ENCODE results near the gene APOO. TPM values are rescaled to one million over a fixed set of nuclear protein-coding genes. Genes with fewer than 3 reads are reported as not detected.

Gene APOO
- total RNA-seq, 1 donor from 2014 or later = 81.0 TPM

DNA sequence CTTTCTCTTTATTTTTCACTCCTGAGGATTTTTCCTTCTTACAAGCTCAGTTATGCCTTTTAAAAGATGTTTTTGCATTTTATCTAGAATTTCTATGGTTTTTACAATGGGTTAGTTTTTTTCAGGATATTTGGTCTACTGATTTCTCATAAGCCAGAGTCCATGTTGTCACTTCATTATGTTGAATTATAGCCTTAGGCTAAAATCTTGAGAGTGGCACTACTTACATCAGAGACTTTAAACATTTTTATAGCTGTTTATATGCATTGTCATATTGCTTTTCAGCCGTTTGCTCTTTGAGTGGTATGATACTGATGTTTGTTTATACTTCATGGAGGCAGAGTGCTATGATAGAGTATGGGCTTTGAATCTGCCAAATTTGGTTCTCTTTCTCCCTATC is 36.5 kb upstream of the APOO start:
- H3K36me3 Mint-ChIP-seq = no peaks in the 10 kb centered on the region
- H3K27ac ChIP-seq = no peak overlapping the region
- no peak overlapping the region for H3K4me3 Mint-ChIP-seq
- no peaks in the 10 kb centered on the region for H3K79me2 ChIP-seq (ENCODE audit: low read depth)
- DNase-seq (ENCODE audit: low spot score) = no peak
- H3K9me3 Mint-ChIP-seq = no peaks in the 10 kb centered on the region
- H3K4me2 ChIP-seq = no peak overlapping the region
- H3F3A ChIP-seq (ENCODE audit: low read depth) = peaks cover 3% of the 10 kb centered on the region
- H3K27me3 Mint-ChIP-seq (ENCODE audit: insufficient read depth, low read depth) = peaks cover 4% of the 10 kb centered on the region
- no peak overlapping the region for H2AFZ ChIP-seq (replicated peaks)
- H3K27me3 ChIP-seq = no peaks in the 10 kb centered on the region
- H3K4me1 Mint-ChIP-seq = no peaks in the 10 kb centered on the region
- H3K9ac ChIP-seq = no peak overlapping the region
- TF ChIP-seq EZH2 (IDR thresholded peaks at IDR 0.05) (no peak), EZH2phosphoT487 (IDR thresholded peaks at IDR 0.05) (no peak)
- TF ChIP-seq, protein P1, sequence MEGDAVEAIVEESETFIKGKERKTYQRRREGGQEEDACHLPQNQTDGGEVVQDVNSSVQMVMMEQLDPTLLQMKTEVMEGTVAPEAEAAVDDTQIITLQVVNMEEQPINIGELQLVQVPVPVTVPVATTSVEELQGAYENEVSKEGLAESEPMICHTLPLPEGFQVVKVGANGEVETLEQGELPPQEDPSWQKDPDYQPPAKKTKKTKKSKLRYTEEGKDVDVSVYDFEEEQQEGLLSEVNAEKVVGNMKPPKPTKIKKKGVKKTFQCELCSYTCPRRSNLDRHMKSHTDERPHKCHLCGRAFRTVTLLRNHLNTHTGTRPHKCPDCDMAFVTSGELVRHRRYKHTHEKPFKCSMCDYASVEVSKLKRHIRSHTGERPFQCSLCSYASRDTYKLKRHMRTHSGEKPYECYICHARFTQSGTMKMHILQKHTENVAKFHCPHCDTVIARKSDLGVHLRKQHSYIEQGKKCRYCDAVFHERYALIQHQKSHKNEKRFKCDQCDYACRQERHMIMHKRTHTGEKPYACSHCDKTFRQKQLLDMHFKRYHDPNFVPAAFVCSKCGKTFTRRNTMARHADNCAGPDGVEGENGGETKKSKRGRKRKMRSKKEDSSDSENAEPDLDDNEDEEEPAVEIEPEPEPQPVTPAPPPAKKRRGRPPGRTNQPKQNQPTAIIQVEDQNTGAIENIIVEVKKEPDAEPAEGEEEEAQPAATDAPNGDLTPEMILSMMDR (IDR thresholded peaks at IDR 0.05) = no peak
- no peaks in the 10 kb centered on the region for H4K20me1 ChIP-seq (ENCODE audit: low read depth)
- no peak overlapping the region for H3K4me3 ChIP-seq
- no peaks in the 10 kb centered on the region for H3K4me1 ChIP-seq
- no peaks in the 10 kb centered on the region for H3K36me3 ChIP-seq
- no peak overlapping the region for H3K27ac Mint-ChIP-seq
- H3K9me3 ChIP-seq (ENCODE audit: low read depth) = no peaks in the 10 kb centered on the region

DNA sequence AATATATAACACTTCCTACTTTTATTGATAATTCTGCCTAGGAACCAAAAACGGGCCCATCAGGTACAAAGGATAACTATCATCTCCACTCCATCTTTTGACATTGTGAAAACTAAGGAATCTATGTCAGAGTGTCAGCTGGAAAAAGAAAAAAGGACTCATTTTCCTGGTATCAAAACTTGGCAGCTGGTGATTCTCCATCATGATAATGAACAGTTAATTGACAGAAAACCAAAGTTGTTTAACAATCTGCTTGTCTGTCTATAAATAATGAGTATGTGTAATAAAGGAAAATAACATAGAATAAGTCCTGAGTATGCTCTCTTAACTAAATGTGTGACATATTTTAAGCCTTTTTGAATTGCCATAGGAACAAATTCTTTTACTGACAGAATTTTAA is 31.5 kb upstream of the APOO start:
- peaks cover 5% of the 10 kb centered on the region for H3K27me3 Mint-ChIP-seq (ENCODE audit: insufficient read depth, low read depth)
- no peak overlapping the region for H3K27ac Mint-ChIP-seq
- Histone ChIP-seq H3K4me2 (no peak overlapping the region), H4K20me1 (ENCODE audit: low read depth) (no peaks in the 10 kb centered on the region), H3K27ac (no peak overlapping the region), H2AFZ (replicated peaks) (no peak overlapping the region), H3K27me3 (no peaks in the 10 kb centered on the region), H3K4me3 (no peak overlapping the region), H3F3A (ENCODE audit: low read depth) (peaks cover 3% of the 10 kb centered on the region), H3K4me1 (no peaks in the 10 kb centered on the region), H3K36me3 (no peaks in the 10 kb centered on the region), H3K79me2 (ENCODE audit: low read depth) (no peaks in the 10 kb centered on the region), H3K9me3 (ENCODE audit: low read depth) (no peaks in the 10 kb centered on the region), H3K9ac (no peak overlapping the region)
- no peak for DNase-seq (ENCODE audit: low spot score)
- no peaks in the 10 kb centered on the region for H3K9me3 Mint-ChIP-seq
- H3K4me1 Mint-ChIP-seq = peaks cover 3% of the 10 kb centered on the region
- no peak overlapping the region for H3K4me3 Mint-ChIP-seq
- no peaks in the 10 kb centered on the region for H3K36me3 Mint-ChIP-seq
- TF ChIP-seq EZH2phosphoT487 (IDR thresholded peaks at IDR 0.05) (no peak), EZH2 (IDR thresholded peaks at IDR 0.05) (no peak)
- TF ChIP-seq, protein P1 (IDR thresholded peaks at IDR 0.05) = no peak

DNA sequence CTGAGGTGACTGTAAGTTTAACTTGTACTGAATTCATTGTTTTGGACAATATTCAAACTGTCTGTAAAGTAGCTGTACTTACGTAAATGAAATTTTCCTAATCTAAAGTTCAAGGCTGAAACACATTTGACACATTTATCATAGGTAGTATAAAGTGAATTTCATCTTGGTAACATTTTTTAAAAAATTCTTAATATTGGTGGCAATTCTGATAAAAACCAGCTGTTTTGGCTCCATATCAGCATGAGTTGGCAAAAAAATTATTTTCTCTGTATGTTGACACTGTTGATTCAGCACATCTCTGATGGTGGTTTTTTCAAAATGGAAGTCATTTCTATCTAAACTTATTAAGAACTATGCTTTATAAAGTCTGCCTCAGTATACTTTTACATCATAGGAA is 31.0 kb upstream of the APOO start:
- Histone ChIP-seq H3K36me3 (no peaks in the 10 kb centered on the region), H3F3A (ENCODE audit: low read depth) (peaks cover 3% of the 10 kb centered on the region), H3K79me2 (ENCODE audit: low read depth) (no peaks in the 10 kb centered on the region), H3K4me1 (no peaks in the 10 kb centered on the region), H4K20me1 (ENCODE audit: low read depth) (no peaks in the 10 kb centered on the region), H3K27ac (no peak overlapping the region), H3K4me2 (no peak overlapping the region), H3K9me3 (ENCODE audit: low read depth) (no peaks in the 10 kb centered on the region), H3K4me3 (no peak overlapping the region), H3K27me3 (no peaks in the 10 kb centered on the region), H3K9ac (no peak overlapping the region), H2AFZ (replicated peaks) (no peak overlapping the region)
- DNase-seq (ENCODE audit: low spot score) = no peak
- Mint-ChIP-seq H3K36me3 (no peaks in the 10 kb centered on the region), H3K27ac (no peak overlapping the region), H3K4me3 (no peak overlapping the region), H3K4me1 (peaks cover 3% of the 10 kb centered on the region), H3K27me3 (ENCODE audit: insufficient read depth, low read depth) (peaks cover 5% of the 10 kb centered on the region), H3K9me3 (no peaks in the 10 kb centered on the region)
- TF ChIP-seq, protein P1 (IDR thresholded peaks at IDR 0.05) = no peak
- no peak for TF ChIP-seq EZH2 (IDR thresholded peaks at IDR 0.05)
- TF ChIP-seq EZH2phosphoT487 (IDR thresholded peaks at IDR 0.05) = no peak
